ENCODE measurements around the gene RGS11.

Gene RGS11

GRCh38 chr16:296276-296675 is 20.5 kb upstream of the RGS11 start:
- DNase-seq = no peak

- no peak for DNase-seq
Measured at GRCh38 chr16:293043-293775, 17.5 kb upstream of the RGS11 start.

GRCh38 chr16:291539-291938 is 15.8 kb upstream of the RGS11 start:
- DNase-seq = no peak

GRCh38 chr16:290681-291405 is 15.1 kb upstream of the RGS11 start:
- DNase-seq = no peak

GRCh38 chr16:290015-290680 is 14.4 kb upstream of the RGS11 start:
- no peak for DNase-seq

GRCh38 chr16:289395-289997 is 13.8 kb upstream of the RGS11 start:
- DNase-seq = no peak

- no peak for DNase-seq
Measured at GRCh38 chr16:287981-288920, 12.5 kb upstream of the RGS11 start.

- no peak for DNase-seq
Measured at GRCh38 chr16:287298-287811, 11.6 kb upstream of the RGS11 start.

- DNase-seq = no peak
Measured at GRCh38 chr16:286491-287297, 10.9 kb upstream of the RGS11 start.

GRCh38 chr16:285146-286055 is 9.7 kb upstream of the RGS11 start:
- no peak for DNase-seq

- DNase-seq = no peak
Measured at GRCh38 chr16:284204-285120, 8.7 kb upstream of the RGS11 start.

- no peak for DNase-seq
Measured at GRCh38 chr16:283033-283805, 7.5 kb upstream of the RGS11 start, which contains the start of gene PDIA2. TSS of gene PDIA2 (plus strand) at chr16:283164. CDS start at chr16:283170, 6 bp downstream.

GRCh38 chr16:282491-282890 is 6.7 kb upstream of the RGS11 start:
- no peak for DNase-seq

- no peak for DNase-seq
Measured at GRCh38 chr16:281660-282255, 6.0 kb upstream of the RGS11 start.

- DNase-seq = no peak
Measured at GRCh38 chr16:280991-281659, 5.4 kb upstream of the RGS11 start.

- DNase-seq = no peak
Measured at GRCh38 chr16:280552-280951, 4.8 kb upstream of the RGS11 start, which contains the start of gene ARHGDIG. TSS of gene ARHGDIG (plus strand) at chr16:280591. CDS start at chr16:280681, 90 bp downstream.

GRCh38 chr16:280005-280460 is 4.3 kb upstream of the RGS11 start:
- DNase-seq = no peak
